Measurements from ENCODE around the gene NTMT1. TPM values are rescaled to one million over a fixed set of nuclear protein-coding genes. Genes with fewer than 3 reads are reported as not detected.

Gene NTMT1
- total RNA-seq, 1 experiment from 2014 or later: 77.0 TPM

GRCh38 chr9:129637102-129637501, 11.1 kb downstream of the NTMT1 start:
- DNase-seq (ENCODE audit: low read depth): no peak

GRCh38 chr9:129637673-129638439, 11.9 kb downstream of the NTMT1 start:
- no peak for DNase-seq (ENCODE audit: low read depth)

GRCh38 chr9:129639034-129639630, 13.2 kb downstream of the NTMT1 start:
- DNase-seq (ENCODE audit: low read depth): no peak

GRCh38 chr9:129639756-129640085, 13.8 kb downstream of the NTMT1 start:
- no peak for DNase-seq (ENCODE audit: low read depth)

- peak; percentile 62 for DNase-seq (ENCODE audit: low read depth)
Observed at GRCh38 chr9:129640086-129640870, 14.3 kb downstream of the NTMT1 start.

GRCh38 chr9:129640871-129641749, 15.1 kb downstream of the NTMT1 start:
- no peak for DNase-seq (ENCODE audit: low read depth)

- peak; percentile 95 for DNase-seq (ENCODE audit: low read depth)
Observed at GRCh38 chr9:129641750-129642585, 16.0 kb downstream of the NTMT1 start, which contains the start of gene ASB6. Gene ASB6, minus strand, starts transcription at chr9:129642151. Its CDS starts 152 bp downstream, at chr9:129641999.

GRCh38 chr9:129643706-129644105, 17.7 kb downstream of the NTMT1 start:
- no peak for DNase-seq (ENCODE audit: low read depth)

- DNase-seq (ENCODE audit: low read depth): no peak
Observed at GRCh38 chr9:129644365-129644764, 18.4 kb downstream of the NTMT1 start.

GRCh38 chr9:129644902-129645301, 18.9 kb downstream of the NTMT1 start:
- no peak for DNase-seq (ENCODE audit: low read depth)

GRCh38 chr9:129646252-129646651, 20.3 kb downstream of the NTMT1 start:
- DNase-seq (ENCODE audit: low read depth): no peak

- no peak for DNase-seq (ENCODE audit: low read depth)
Observed at GRCh38 chr9:129646654-129647053, 20.7 kb downstream of the NTMT1 start.

GRCh38 chr9:129647635-129648034, 21.7 kb downstream of the NTMT1 start:
- DNase-seq (ENCODE audit: low read depth): no peak

- DNase-seq (ENCODE audit: low read depth): peak; percentile 38
Observed at GRCh38 chr9:129648092-129648763, 22.3 kb downstream of the NTMT1 start.

- no peak for DNase-seq (ENCODE audit: low read depth)
Observed at GRCh38 chr9:129648764-129649115, 22.8 kb downstream of the NTMT1 start.

GRCh38 chr9:129649726-129650679, 24.0 kb downstream of the NTMT1 start:
- no peak for DNase-seq (ENCODE audit: low read depth)

- no peak for DNase-seq (ENCODE audit: low read depth)
Observed at GRCh38 chr9:129650680-129651235, 24.8 kb downstream of the NTMT1 start.

- no peak for DNase-seq (ENCODE audit: low read depth)
Observed at GRCh38 chr9:129653823-129654553, 28.0 kb downstream of the NTMT1 start.
